Adrenal gland (tissue), 12 donors: ENCODE measurements around the gene SHROOM2. TPM values are rescaled to one million over a fixed set of nuclear protein-coding genes. Genes with fewer than 3 reads are reported as not detected.
A peak's percentile ranks its signal among the peaks of the same experiment; 100 is the strongest.

ENCODE experiments used
- DNase-seq, 7 donors: peaks; one replicate each; pipeline ENCODE4 v3.0.0-alpha.2; 2019 to 2020
- H3K27ac ChIP-seq, 5 donors: fragments of 200-600 bp; sonication (generic) in 4 of 5; 1 replicate in 3 of 5; 2 replicates in 2 of 5; pipeline versions ENCODE4 v1.5.1 to v1.8.0; 2016 to 2020; ENCODE audit warnings: mild to moderate bottlenecking in 1 of 5
- H3K27me3 ChIP-seq: fragments of 200-600 bp; 2 replicates; pipeline ENCODE4 v1.8.0; 2021
- H3K36me3 ChIP-seq, 2 donors: fragments of 200-600 bp; replicated peaks in 1 of 2; 1 replicate in 1 of 2; 2 replicates in 1 of 2; pipeline versions ENCODE4 v1.5.1 to v1.8.0; 2018 to 2022
- H3K4me1 ChIP-seq, 2 donors: fragments of 200-600 bp; replicated peaks in 1 of 2; 1 replicate in 1 of 2; 2 replicates in 1 of 2; pipeline versions ENCODE4 v1.5.1 to v1.8.0; 2018 to 2021
- H3K4me3 ChIP-seq, 4 donors: fragments of 200-600 bp; sonication (generic) in 3 of 4; one replicate each; pipeline ENCODE4 v1.5.1; 2016 to 2018
- H3K9me3 ChIP-seq, 3 donors: fragments of 200-600 bp; sonication (generic) in 1 of 3; replicated peaks in 1 of 3; 1 replicate in 2 of 3; 2 replicates in 1 of 3; pipeline versions ENCODE4 v1.5.1 to v1.8.0; 2016 to 2021
- POLR2A ChIP-seq, 2 donors: fragments of 450-650 bp; IDR thresholded peaks; one replicate each; pipeline ENCODE4 v1.6.1; 2017; ENCODE audit warnings: antibody characterized with exemption in 2 of 2, mild to moderate bottlenecking in 2 of 2, moderate library complexity in 1 of 2
- WGBS, 4 donors: extraction: QIAGEN DNeasy Blood & Tissue Kit in 2 of 4; methylation state at CpG; one replicate each; pipeline versions ENCODE4 v1.1.5 to v1.1.7; 2013 to 2017; 5-methylcytosine and 5-hydroxymethylcytosine counted together
- intact Hi-C, 2 donors: fragments of 100-400 bp; cut with DNase I; formaldehyde crosslinking; loops; one replicate each; pipeline versions ENCODE4 v1.14.1 to v1.15.0; 2022 to 2023
- polyA plus RNA-seq, 3 donors: library from polyadenylated mRNA; stranded (reverse); fragments of 200-250 nt in 2 of 3; fragments of 350-450 nt in 1 of 3; fragmentation: Illumina TruSeq in 1 of 3; extraction: RNeasy Lipid Tissue Mini Kit (QIAGEN cat#74804) in 1 of 3; gene quantifications; one replicate each; pipeline ENCODE4 v1.2.3, GENCODE V29; 2013 to 2014
- total RNA-seq, 9 donors: library from RNA; depleted of rRNA in 4 of 9; stranded (reverse); fragments of >200 nt in 4 of 9; fragments of 120-200 nt in 1 of 9; fragmentation: NEBNext Ultra II Directional in 1 of 9; extraction: Animal tissue kit (Norgen Biotek cat#: 25700) in 1 of 9; gene quantifications; one replicate each; pipeline versions ENCODE4 v1.1.0 to v1.2.4, GENCODE V29; 2013 to 2023
- TF ChIP-seq, protein P1 (sequence below), 6 experiments: fragments of 450-650 bp in 4 of 6; fragments of 200-600 bp in 2 of 6; sonication (generic) in 1 of 6; IDR thresholded peaks; 1 replicate in 5 of 6; 2 replicates in 1 of 6; pipeline versions ENCODE4 v1.5.1 to v1.8.0; 2016 to 2021; ENCODE audit warnings: antibody characterized with exemption in 6 of 6, mild to moderate bottlenecking in 2 of 6, moderate library complexity in 1 of 6
- donor health status: healthy with polysubstance abuse.
- donor health status: Bipolar disorder and iron deficiency.
- donor health status: DM: yes; HTN: yes; CAD: no.
- donor health status: DM: no; HTN: no; CAD: no.
- donor health status: DM: no; HTN: no; CAD: no.
- donor health status: DM: yes; HTN: yes; CAD: no.

SHROOM2 gene
- total and polyA plus RNA-seq, 12 donors, result 1.7 to 7.2 (median 4.0) TPM

DNA sequence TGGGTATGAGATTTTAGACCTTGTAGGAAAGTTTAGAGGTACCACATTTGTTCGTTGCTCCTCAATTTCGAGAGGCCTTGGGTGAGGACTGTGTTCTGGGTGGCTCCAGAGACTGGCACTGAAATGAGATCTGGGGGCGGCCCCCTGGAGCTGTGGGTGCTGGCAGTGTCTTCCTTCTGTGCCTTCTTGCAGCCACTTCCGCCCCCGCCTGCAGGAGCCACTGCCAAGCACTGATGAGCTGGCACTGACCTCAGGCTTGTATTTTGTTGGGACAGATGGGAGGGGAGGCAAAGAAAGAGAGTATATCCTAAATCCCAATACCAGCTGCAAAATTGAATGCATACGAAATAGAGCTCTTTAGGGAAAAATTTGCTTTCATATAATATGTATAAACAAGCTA is 116.4 kb downstream of the SHROOM2 start:
- no peaks in the 10 kb centered on the region for H3K9me3 ChIP-seq
- no peak overlapping the region for H3K27ac ChIP-seq
- H3K27me3 ChIP-seq, result no peaks in the 10 kb centered on the region
- H3K4me3 ChIP-seq, result no peak overlapping the region
- H3K36me3 ChIP-seq, result no peaks in the 10 kb centered on the region
- no peak for TF ChIP-seq POLR2A (IDR thresholded peaks at IDR 0.05)
- TF ChIP-seq, protein P1, sequence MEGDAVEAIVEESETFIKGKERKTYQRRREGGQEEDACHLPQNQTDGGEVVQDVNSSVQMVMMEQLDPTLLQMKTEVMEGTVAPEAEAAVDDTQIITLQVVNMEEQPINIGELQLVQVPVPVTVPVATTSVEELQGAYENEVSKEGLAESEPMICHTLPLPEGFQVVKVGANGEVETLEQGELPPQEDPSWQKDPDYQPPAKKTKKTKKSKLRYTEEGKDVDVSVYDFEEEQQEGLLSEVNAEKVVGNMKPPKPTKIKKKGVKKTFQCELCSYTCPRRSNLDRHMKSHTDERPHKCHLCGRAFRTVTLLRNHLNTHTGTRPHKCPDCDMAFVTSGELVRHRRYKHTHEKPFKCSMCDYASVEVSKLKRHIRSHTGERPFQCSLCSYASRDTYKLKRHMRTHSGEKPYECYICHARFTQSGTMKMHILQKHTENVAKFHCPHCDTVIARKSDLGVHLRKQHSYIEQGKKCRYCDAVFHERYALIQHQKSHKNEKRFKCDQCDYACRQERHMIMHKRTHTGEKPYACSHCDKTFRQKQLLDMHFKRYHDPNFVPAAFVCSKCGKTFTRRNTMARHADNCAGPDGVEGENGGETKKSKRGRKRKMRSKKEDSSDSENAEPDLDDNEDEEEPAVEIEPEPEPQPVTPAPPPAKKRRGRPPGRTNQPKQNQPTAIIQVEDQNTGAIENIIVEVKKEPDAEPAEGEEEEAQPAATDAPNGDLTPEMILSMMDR (IDR thresholded peaks at IDR 0.05), result no peak
- intact Hi-C loops, result no loop called here
- DNase-seq, result peak in 4 of 7 donors; percentile 35 to 54 (median 52)
- 55 to 75% (median 56%) methylated on average over 1 to 6 of the region's 6 CpGs for WGBS, 4 donors
- H3K4me1 ChIP-seq, result no peaks in the 10 kb centered on the region

DNA sequence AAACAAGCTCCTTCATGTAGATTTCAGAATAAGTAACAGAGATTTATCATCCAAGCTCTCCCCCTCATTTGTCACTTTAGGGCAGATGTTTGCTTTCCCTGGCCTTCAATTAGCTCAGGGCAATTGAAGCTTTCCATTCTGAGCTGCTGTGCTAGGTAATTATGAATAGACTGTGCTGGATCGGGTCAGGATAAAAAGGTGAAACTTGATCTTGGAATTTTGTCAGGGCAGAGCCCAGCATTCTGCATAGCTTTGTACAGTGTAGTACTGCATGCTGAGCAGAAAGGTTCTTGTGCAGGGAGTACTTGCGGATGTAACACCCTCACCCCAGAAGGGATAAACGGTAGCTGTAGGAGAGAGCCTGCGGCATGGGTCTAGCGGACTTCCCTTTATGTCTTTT is 116.9 kb downstream of the SHROOM2 start:
- WGBS, 4 donors, result 73 to 100% (median 80%) methylated on average over 1 to 5 of the region's 5 CpGs
- H3K36me3 ChIP-seq, result no peaks in the 10 kb centered on the region
- no peaks in the 10 kb centered on the region for H3K27me3 ChIP-seq
- no peak for DNase-seq
- no peaks in the 10 kb centered on the region for H3K9me3 ChIP-seq
- intact Hi-C loops, result no loop called here
- no peak overlapping the region for H3K27ac ChIP-seq
- H3K4me1 ChIP-seq, result peaks cover 0 to 1% of the 10 kb centered on the region in 2 donors
- TF ChIP-seq, protein P1 (IDR thresholded peaks at IDR 0.05), result no peak
- no peak for TF ChIP-seq POLR2A (IDR thresholded peaks at IDR 0.05)
- no peak overlapping the region for H3K4me3 ChIP-seq

DNA sequence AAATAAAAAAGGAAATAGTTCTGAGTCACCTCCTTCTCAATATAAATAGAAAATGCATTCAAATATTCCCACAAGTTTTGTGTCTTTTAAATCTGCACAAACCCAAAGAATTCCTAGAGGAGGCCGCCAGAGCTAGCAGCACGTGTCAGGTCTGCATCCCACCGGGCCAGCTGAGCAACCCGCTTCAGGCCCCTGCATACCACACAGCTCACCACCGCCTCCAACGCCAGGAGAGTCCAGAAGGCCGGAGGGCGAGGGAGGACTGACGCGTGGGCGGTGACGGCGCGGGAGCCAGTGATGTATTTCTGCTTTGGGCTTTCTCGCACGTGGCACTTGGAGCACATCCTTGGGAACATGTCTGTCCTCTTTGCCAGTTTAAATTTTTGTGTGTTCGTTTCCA is 119.1 kb downstream of the SHROOM2 start:
- Histone ChIP-seq H3K4me1 (peaks cover 0 to 3% of the 10 kb centered on the region in 2 donors), H3K27me3 (no peaks in the 10 kb centered on the region), H3K4me3 (no peak overlapping the region), H3K36me3 (no peaks in the 10 kb centered on the region), H3K27ac (no peak overlapping the region), H3K9me3 (no peaks in the 10 kb centered on the region)
- TF ChIP-seq, protein P1 (IDR thresholded peaks at IDR 0.05), result no peak
- no peak for TF ChIP-seq POLR2A (IDR thresholded peaks at IDR 0.05)
- WGBS, 4 donors, result 76 to 94% (median 84%) methylated on average over 8 to 17 of the region's 17 CpGs
- intact Hi-C loops, result no loop called here
- DNase-seq, result no peak

DNA sequence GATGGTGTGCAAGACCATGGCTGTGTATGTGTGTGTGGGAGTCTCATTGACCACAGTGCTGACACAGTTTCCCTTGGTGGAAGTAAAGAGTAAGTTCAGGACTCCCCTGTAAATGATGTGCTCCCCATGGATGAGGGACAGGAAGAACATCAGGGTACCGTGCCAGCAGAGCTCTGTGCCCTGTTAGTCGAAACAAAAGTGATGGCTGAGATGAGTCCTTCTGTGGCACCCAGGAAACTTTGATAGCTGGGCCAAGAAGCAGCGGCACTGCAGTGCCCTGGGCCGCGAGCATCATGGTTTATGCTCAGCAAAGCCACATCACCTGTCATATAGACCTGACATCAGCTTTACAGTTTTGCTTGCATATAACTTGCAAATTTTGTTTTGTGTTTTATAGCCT is 119.5 kb downstream of the SHROOM2 start:
- intact Hi-C loops, result no loop called here
- 89 to 95% (median 90%) methylated on average over 4 to 5 of the region's 5 CpGs for WGBS, 4 donors
- no peaks in the 10 kb centered on the region for H3K27me3 ChIP-seq

More for the DNA sequence above, 119.5 kb downstream of the SHROOM2 start:
- no peak for DNase-seq
- Histone ChIP-seq H3K4me1 (peaks cover 0 to 3% of the 10 kb centered on the region in 2 donors), H3K36me3 (no peaks in the 10 kb centered on the region), H3K27ac (no peak overlapping the region), H3K4me3 (no peak overlapping the region), H3K9me3 (no peaks in the 10 kb centered on the region)
- TF ChIP-seq POLR2A (IDR thresholded peaks at IDR 0.05), result no peak
- TF ChIP-seq, protein P1 (IDR thresholded peaks at IDR 0.05), result no peak
